Measurements from ENCODE around the gene HVCN1. TPM values are rescaled to one million over a fixed set of nuclear protein-coding genes. Genes with fewer than 3 reads are reported as not detected.

Gene HVCN1
- total and polyA plus RNA-seq, 2 of the 8 experiments (the other 6 are each of a cell fraction or from before 2014, with no cell fraction given): 5.8 to 11.2 TPM

DNA sequence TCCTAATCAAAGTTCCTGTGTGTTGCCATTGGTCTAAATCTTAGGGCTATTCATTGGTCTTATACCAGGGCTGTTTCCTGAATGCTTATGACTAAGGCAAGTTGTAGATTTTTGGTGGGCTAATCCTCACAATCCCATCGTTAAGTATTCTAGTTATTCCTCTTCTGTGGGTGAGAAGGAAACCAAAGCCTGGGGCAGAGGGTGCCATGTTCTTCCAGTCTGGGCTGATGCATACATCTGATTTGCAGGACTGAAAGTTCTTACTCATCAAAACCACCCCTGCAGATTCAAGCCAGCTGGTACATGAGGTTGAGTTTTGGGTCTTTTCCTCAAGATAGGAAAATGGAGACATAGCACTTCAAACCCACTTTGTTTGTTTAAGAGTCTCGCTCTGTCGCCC is 28.1 kb upstream of the HVCN1 start:
- no peaks in the 10 kb centered on the region for H3K79me1 ChIP-seq (ENCODE audit: low read depth, low read length)
- no peak overlapping the region for H3K23ac ChIP-seq (ENCODE audit: insufficient read length)
- H2BK12ac ChIP-seq (ENCODE audit: low read depth, low read length): no peak overlapping the region
- no peaks in the 10 kb centered on the region for H3K79me2 ChIP-seq (ENCODE audit: control insufficient read depth in 1 of 2, insufficient read depth in 2 of 2, low read length in 2 of 2)
- H4K91ac ChIP-seq (replicated peaks; ENCODE audit: insufficient read length, low read length): no peak overlapping the region
- ChIA-PET POLR2A (ENCODE audit: partially characterized antibody) (interaction anchor here (0.6 to 1.6 kb wide), 7 partner anchors 8 to 234 kb away, joined by 3 to 5 read pairs (median 3); partner anchors contain the start of gene PPP1CC), CTCF (ENCODE audit: partially characterized antibody) (interaction anchor here (1.1 to 1.7 kb wide), 2 partner anchors 16 to 110 kb away, joined by 3 read pairs; no protein-coding TSS in a partner anchor)
- no peak overlapping the region for H3K18ac ChIP-seq (ENCODE audit: extremely low read depth, low read length)
- H3K9me3 ChIP-seq (ENCODE audit: insufficient read depth in 2 of 2, low read depth in 1 of 2, low read length in 1 of 2): no peaks in the 10 kb centered on the region
- no peak overlapping the region for H4K8ac ChIP-seq (ENCODE audit: extremely low read depth, insufficient read depth, low read length)
- no peak overlapping the region for H3K9ac ChIP-seq (replicated peaks in 1 of 4; ENCODE audit: extremely low read depth in 1 of 4, low read depth in 3 of 4, low read length in 3 of 4)
- H2BK5ac ChIP-seq (ENCODE audit: low read depth, low read length): no peak overlapping the region
- no peak overlapping the region for H3K4ac ChIP-seq (replicated peaks; ENCODE audit: insufficient read length, low read depth, low read length)
- H3K4me1 ChIP-seq (replicated peaks in 1 of 4; ENCODE audit: control insufficient read depth in 3 of 4, insufficient read depth in 4 of 4, low read length in 3 of 4): no peaks in the 10 kb centered on the region
- no peak overlapping the region for H3K56ac ChIP-seq (replicated peaks; ENCODE audit: insufficient read length, low read depth, low read length)
- DNase-seq (ENCODE audit: low read depth in 1 of 2, low spot score in 2 of 2) (no peak), FAIRE-seq (no peak)
- H3K27me3 ChIP-seq (replicated peaks in 1 of 4; ENCODE audit: control insufficient read depth in 3 of 4, extremely low read depth in 1 of 4, insufficient read depth in 3 of 4, low read length in 3 of 4): no peaks in the 10 kb centered on the region
- peaks cover 7 to 52% (median 39%) of the 10 kb centered on the region in 4 experiments for H3K36me3 ChIP-seq (ENCODE audit: control insufficient read depth in 2 of 4, insufficient read depth in 4 of 4, low read length in 3 of 4)
- no peak overlapping the region for H2BK20ac ChIP-seq (ENCODE audit: low read length)
- H3K4me2 ChIP-seq (ENCODE audit: insufficient read depth in 1 of 2, low read depth in 2 of 2, low read length in 2 of 2): no peak overlapping the region
- no peaks in the 10 kb centered on the region for H3K23me2 ChIP-seq (ENCODE audit: low read depth, low read length)
- no peak overlapping the region for H2AK5ac ChIP-seq (ENCODE audit: low read depth, low read length)
- no peak overlapping the region for H3K4me3 ChIP-seq (ENCODE audit: extremely low read depth in 1 of 4, insufficient read depth in 2 of 4, low read depth in 3 of 4, low read length in 4 of 4)
- TF ChIP-seq POLR2AphosphoS5 (IDR thresholded peaks at IDR 0.05; ENCODE audit: low read depth, low read length) (peak; percentile 21; the same call in 1 of the 2 replicates), SIN3A (conservative IDR thresholded peaks at IDR 0.05 in 1 of 2, IDR thresholded peaks at IDR 0.05 in 1 of 2; ENCODE audit: low read depth in 1 of 2, low read length in 2 of 2) (no peak)
- WGBS, 2 experiments (ENCODE audit: extremely low coverage in 1 of 2, insufficient coverage in 1 of 2, insufficient read length in 1 of 2, insufficient replicate concordance in 2 of 2, low coverage in 1 of 2, low lambda C conversion rate in 2 of 2, missing lambda C conversion rate in 1 of 2): 91% methylated on average over 3 of the region's 3 CpGs; no CpG with 5 or more reads in 1 of the 2 experiments
- no peak overlapping the region for H2BK120ac ChIP-seq (replicated peaks; ENCODE audit: low read depth, low read length)
- H3K27ac ChIP-seq (ENCODE audit: low read depth, low read length): no peak overlapping the region
- no peak overlapping the region for H2BK15ac ChIP-seq (ENCODE audit: low read length)
- H4K20me1 ChIP-seq (replicated peaks in 1 of 2; ENCODE audit: control insufficient read depth in 1 of 2, insufficient read depth in 2 of 2, low read length in 2 of 2): peaks cover 4 to 6% of the 10 kb centered on the region in 2 experiments
- no peak overlapping the region for H2AFZ ChIP-seq (ENCODE audit: low read length)
- no peak overlapping the region for H3K14ac ChIP-seq (ENCODE audit: insufficient read length)
- H4K5ac ChIP-seq (ENCODE audit: insufficient read length, low read depth, low read length): no peak overlapping the region

All from H1 (cell line).